ENCODE data around the gene EFL1. TPM values are rescaled to one million over a fixed set of nuclear protein-coding genes. Genes with fewer than 3 reads are reported as not detected.
"Not testable (repeated sequence)": the region's sequence is repeated elsewhere in the genome, so short reads cannot be mapped to it uniquely, and the experiment has no call there.

The EFL1 gene
- 25.6 and 26.2 TPM in 2 replicates for total RNA-seq (2014; rRNA removed; shearing (Covaris generic))

GRCh38 chr15:82262422-82263026 lies at the start of gene EFL1, which contains the start of gene SAXO2:
EFL1 (minus strand) TSS chr15:82262734; CDS start chr15:82261778, 956 bp downstream.
SAXO2 (plus strand) TSS chr15:82262818; CDS start chr15:82262880, 62 bp downstream.
- H3K4me1 ChIP-seq: 0 out of 2 replicates have a peak, but pooled peaks cover 5% of the 10 kb centered on the region
- H3K4me3 ChIP-seq: peak within 1 kb of the TSS; percentile 99
- peak; percentile 87 for DNase-seq
- H3K27ac ChIP-seq: peak within 1 kb of the TSS; percentile 49; the same call in 1 of the 2 replicates
- H3K27me3 ChIP-seq: no peaks in the 10 kb centered on the region
- peaks cover 5% of the 10 kb centered on the region for H3K36me3 ChIP-seq
- H3K9me3 ChIP-seq (replicated peaks): no peaks in the 10 kb centered on the region

GRCh38 chr15:82311321-82311720 lies 48.8 kb upstream of the EFL1 start:
- not testable (repeated sequence) for H3K36me3 ChIP-seq; DNase-seq; H3K4me1 ChIP-seq; H3K4me3 ChIP-seq; H3K27ac ChIP-seq; H3K9me3 ChIP-seq (replicated peaks); H3K27me3 ChIP-seq

- no peaks in the 10 kb centered on the region for H3K36me3 ChIP-seq
- H3K27ac ChIP-seq: no peak overlapping the region
- no peaks in the 10 kb centered on the region for H3K4me1 ChIP-seq
Measured at GRCh38 chr15:82309802-82310201, 47.3 kb upstream of the EFL1 start.

GRCh38 chr15:82307714-82308081 lies 45.2 kb upstream of the EFL1 start:
- no peaks in the 10 kb centered on the region for H3K36me3 ChIP-seq
- 0 out of 2 replicates have a peak, but pooled peaks cover 3% of the 10 kb centered on the region for H3K27me3 ChIP-seq
- no peak for DNase-seq
- no peak overlapping the region for H3K27ac ChIP-seq
- H3K4me3 ChIP-seq: no peak overlapping the region
- no peaks in the 10 kb centered on the region for H3K4me1 ChIP-seq
- no peaks in the 10 kb centered on the region for H3K9me3 ChIP-seq (replicated peaks)

More at GRCh38 chr15:82309802-82310201, 47.3 kb upstream of the EFL1 start:
- DNase-seq: no peak
- Histone ChIP-seq H3K4me3 (no peak overlapping the region), H3K9me3 (replicated peaks) (no peaks in the 10 kb centered on the region), H3K27me3 (0 out of 2 replicates have a peak, but pooled peaks cover 3% of the 10 kb centered on the region)

GRCh38 chr15:82306791-82307713 lies 44.5 kb upstream of the EFL1 start:
- no peaks in the 10 kb centered on the region for H3K36me3 ChIP-seq
- no peaks in the 10 kb centered on the region for H3K9me3 ChIP-seq (replicated peaks)
- H3K27me3 ChIP-seq: 0 out of 2 replicates have a peak, but pooled peaks cover 3% of the 10 kb centered on the region
- H3K27ac ChIP-seq: no peak overlapping the region
- H3K4me1 ChIP-seq: no peaks in the 10 kb centered on the region
- no peak overlapping the region for H3K4me3 ChIP-seq
- DNase-seq: no peak

- Histone ChIP-seq H3K27me3 (0 out of 2 replicates have a peak, but pooled peaks cover 3% of the 10 kb centered on the region), H3K36me3 (no peaks in the 10 kb centered on the region), H3K4me3 (no peak overlapping the region), H3K9me3 (replicated peaks) (no peaks in the 10 kb centered on the region), H3K27ac (no peak overlapping the region), H3K4me1 (no peaks in the 10 kb centered on the region)
- no peak for DNase-seq
Measured at GRCh38 chr15:82305621-82306048, 43.1 kb upstream of the EFL1 start.

- 0 out of 2 replicates have a peak, but pooled peaks cover 3% of the 10 kb centered on the region for H3K27me3 ChIP-seq
- no peak for DNase-seq
- no peaks in the 10 kb centered on the region for H3K36me3 ChIP-seq
- H3K4me3 ChIP-seq: no peak overlapping the region
- no peaks in the 10 kb centered on the region for H3K9me3 ChIP-seq (replicated peaks)
- H3K4me1 ChIP-seq: no peaks in the 10 kb centered on the region
- H3K27ac ChIP-seq: no peak overlapping the region
Measured at GRCh38 chr15:82304778-82305090, 42.2 kb upstream of the EFL1 start.

GRCh38 chr15:82303956-82304777 lies 41.6 kb upstream of the EFL1 start:
- no peaks in the 10 kb centered on the region for H3K4me1 ChIP-seq
- no peaks in the 10 kb centered on the region for H3K9me3 ChIP-seq (replicated peaks)
- H3K27ac ChIP-seq: no peak overlapping the region
- H3K36me3 ChIP-seq: no peaks in the 10 kb centered on the region
- H3K4me3 ChIP-seq: no peak overlapping the region
- 0 out of 2 replicates have a peak, but pooled peaks cover 3% of the 10 kb centered on the region for H3K27me3 ChIP-seq
- DNase-seq: no peak

- no peak for DNase-seq
- H3K9me3 ChIP-seq (replicated peaks): no peaks in the 10 kb centered on the region
- H3K27ac ChIP-seq: no peak overlapping the region
- no peak overlapping the region for H3K4me3 ChIP-seq
- H3K4me1 ChIP-seq: no peaks in the 10 kb centered on the region
- H3K27me3 ChIP-seq: no peaks in the 10 kb centered on the region
- no peaks in the 10 kb centered on the region for H3K36me3 ChIP-seq
Measured at GRCh38 chr15:82301296-82302016, 38.9 kb upstream of the EFL1 start.

- no peak overlapping the region for H3K27ac ChIP-seq
- no peak for DNase-seq
Measured at GRCh38 chr15:82300883-82301282, 38.3 kb upstream of the EFL1 start.

GRCh38 chr15:82300326-82300725 lies 37.8 kb upstream of the EFL1 start:
- DNase-seq; H3K4me1 ChIP-seq; H3K27ac ChIP-seq; H3K4me3 ChIP-seq; H3K9me3 ChIP-seq (replicated peaks); H3K27me3 ChIP-seq; H3K36me3 ChIP-seq: not testable (repeated sequence)

More at GRCh38 chr15:82300883-82301282, 38.3 kb upstream of the EFL1 start:
- Histone ChIP-seq H3K4me3 (no peak overlapping the region), H3K9me3 (replicated peaks) (no peaks in the 10 kb centered on the region), H3K36me3 (no peaks in the 10 kb centered on the region), H3K4me1 (no peaks in the 10 kb centered on the region), H3K27me3 (no peaks in the 10 kb centered on the region)

GRCh38 chr15:82299511-82299914 lies 37.0 kb upstream of the EFL1 start:
- H3K9me3 ChIP-seq (replicated peaks); H3K27ac ChIP-seq; H3K27me3 ChIP-seq; DNase-seq; H3K4me1 ChIP-seq; H3K36me3 ChIP-seq; H3K4me3 ChIP-seq: not testable (repeated sequence)

- Histone ChIP-seq H3K4me1 (no peaks in the 10 kb centered on the region), H3K27ac (no peak overlapping the region), H3K27me3 (no peaks in the 10 kb centered on the region), H3K36me3 (no peaks in the 10 kb centered on the region), H3K9me3 (replicated peaks) (no peaks in the 10 kb centered on the region), H3K4me3 (no peak overlapping the region)
- no peak for DNase-seq
Measured at GRCh38 chr15:82298520-82298919, 36.0 kb upstream of the EFL1 start.

GRCh38 chr15:82298032-82298431 lies 35.5 kb upstream of the EFL1 start:
- no peak overlapping the region for H3K27ac ChIP-seq
- DNase-seq: no peak
- H3K27me3 ChIP-seq: no peaks in the 10 kb centered on the region
- no peaks in the 10 kb centered on the region for H3K9me3 ChIP-seq (replicated peaks)
- H3K36me3 ChIP-seq: no peaks in the 10 kb centered on the region
- no peak overlapping the region for H3K4me3 ChIP-seq
- H3K4me1 ChIP-seq: no peaks in the 10 kb centered on the region
